Neural progenitor cell (in vitro differentiated cells): ENCODE measurements around the gene ARHGAP26.

Experiments
- CTCF ChIP-seq: fragments of 200-600 bp; sonication (generic); IDR thresholded peaks from 2 replicates; pipeline ENCODE4 v1.5.1; 2017; ENCODE audit warnings: antibody characterized with exemption, mild to moderate bottlenecking
- EZH2 ChIP-seq: fragments of 200-600 bp; sonication (generic); IDR thresholded peaks from 2 replicates; pipeline ENCODE4 v1.6.1; 2017; ENCODE audit warnings: antibody characterized with exemption, mild to moderate bottlenecking, moderate library complexity
- EZH2phosphoT487 ChIP-seq: fragments of 200-600 bp; sonication (generic); IDR thresholded peaks from 2 replicates; pipeline ENCODE4 v1.6.1; 2017; ENCODE audit warnings: antibody characterized with exemption

GRCh38 chr5:142947427-142947709, 177.2 kb downstream of the ARHGAP26 start:
- no peak for TF ChIP-seq CTCF
- TF ChIP-seq EZH2, result no peak
- no peak for TF ChIP-seq EZH2phosphoT487
